K562 (cell line): ENCODE results near the gene CTDSP1. TPM values are rescaled to one million over a fixed set of nuclear protein-coding genes. Genes with fewer than 3 reads are reported as not detected.

ENCODE experiments used
- ARNT ChIP-seq, 2 experiments: fragments of 450-650 bp; IDR thresholded peaks; 2 replicates each; pipeline ENCODE4 v1.6.1; 2016; ENCODE audit warnings: mild to moderate bottlenecking in 1 of 2
- ATF7 ChIP-seq: fragments of 450-650 bp; IDR thresholded peaks from 2 replicates; pipeline ENCODE4 v1.7.1; 2014; ENCODE audit warnings: mild to moderate bottlenecking, moderate library complexity
- BCL6 ChIP-seq: fragments of 250-450 bp; sonication (Bioruptor Pico); IDR thresholded peaks from 2 replicates; pipeline ENCODE4 v1.4.0; 2020
- CREBBP ChIP-seq: IDR thresholded peaks from one replicate; pipeline ENCODE4 v1.6.1; 2012; ENCODE audit warnings: low read depth, mild to moderate bottlenecking, control low read depth, inconsistent platforms, low read length
- ETV5 ChIP-seq: sonication (generic); formaldehyde crosslinking; IDR thresholded peaks from 2 replicates; pipeline ENCODE4 v1.4.0; 2020; ENCODE audit warnings: low read depth, mild to moderate bottlenecking, missing genetic modification reagents
- FOXA1 ChIP-seq: fragments of 450-650 bp; IDR thresholded peaks from 2 replicates; pipeline ENCODE4 v1.6.1; 2016; ENCODE audit warnings: mild to moderate bottlenecking, borderline replicate concordance
- NR2C1 ChIP-seq, 2 experiments: fragments of 450-650 bp; IDR thresholded peaks; 2 replicates each; pipeline ENCODE4 v1.6.1; 2017; ENCODE audit warnings: mild to moderate bottlenecking in 2 of 2, antibody characterized with exemption in 1 of 2, inconsistent platforms in 1 of 2, missing compliant biosample characterization in 1 of 2, missing genetic modification characterization in 1 of 2
- YBX1 ChIP-seq: fragments of 450-650 bp; IDR thresholded peaks from 2 replicates; pipeline ENCODE4 v1.7.1; 2016; ENCODE audit warnings: mild to moderate bottlenecking
- ZBTB1 ChIP-seq: sonication (generic); formaldehyde crosslinking; IDR thresholded peaks from 2 replicates; pipeline ENCODE4 v1.8.1; 2023; ENCODE audit warnings: missing genetic modification reagents, low read depth, mild to moderate bottlenecking, borderline replicate concordance
- ZEB2 ChIP-seq: fragments of 450-650 bp; IDR thresholded peaks from 2 replicates; pipeline ENCODE4 v1.6.1; 2016
- polyA plus RNA-seq, 8 experiments: library from polyadenylated mRNA; depleted of rRNA in 4 of 8; stranded (reverse) in 5 of 8; unstranded in 3 of 8; fragments of >200 nt; fragmentation: Nextera tagmentation in 2 of 8; fragmentation: Illumina TruSeq in 1 of 8; extraction: Ambion mirVana in 2 of 8; extraction: Trizol in 1 of 8; gene quantifications; 2 replicates each; pipeline versions ENCODE4 v1.2.1 to v1.2.3, GENCODE V29; 2011 to 2014; ENCODE audit warnings: inconsistent platforms in 1 of 8, missing spikeins in 1 of 8
- total RNA-seq, 7 experiments: library from RNA; depleted of rRNA in 6 of 7; stranded (reverse); fragments of >200 nt in 6 of 7; fragmentation: Illumina TruSeq in 2 of 7; extraction: Trizol in 2 of 7; gene quantifications; 2 replicates each; pipeline versions ENCODE4 v1.2.1 to v1.2.3, GENCODE V29; 2011 to 2021; ENCODE audit warnings: low replicate concordance in 1 of 7
- TF ChIP-seq, protein P1 (sequence below), 2 experiments: fragments of 450-650 bp; formaldehyde crosslinking in 1 of 2; IDR thresholded peaks; 2 replicates each; pipeline versions ENCODE4 v1.4.0 to v1.6.1; 2014 to 2020; ENCODE audit warnings: mild to moderate bottlenecking in 2 of 2, borderline replicate concordance in 1 of 2, low read depth in 1 of 2
- TF ChIP-seq, protein P2 (sequence below): sonication (generic); formaldehyde crosslinking; IDR thresholded peaks from 2 replicates; pipeline ENCODE4 v1.8.1; 2023; ENCODE audit warnings: mild to moderate bottlenecking, missing genetic modification reagents
- TF ChIP-seq, protein P3 (sequence below): sonication (generic); formaldehyde crosslinking; IDR thresholded peaks from 2 replicates; pipeline ENCODE4 v1.8.0; 2022; ENCODE audit warnings: missing genetic modification reagents, mild to moderate bottlenecking, moderate library complexity, borderline replicate concordance
- TF ChIP-seq, protein P4 (sequence below): fragments of 450-650 bp; formaldehyde crosslinking; conservative IDR thresholded peaks from 2 replicates; pipeline ENCODE4 v1.4.0; 2022; ENCODE audit warnings: mild to moderate bottlenecking, missing genetic modification characterization

CTDSP1 gene
- total and polyA plus RNA-seq, 9 of the 15 experiments (the other 6 are each of a cell fraction or from before 2014, with no cell fraction given): 2.4 to 74.8 (median 45.8) TPM

DNA sequence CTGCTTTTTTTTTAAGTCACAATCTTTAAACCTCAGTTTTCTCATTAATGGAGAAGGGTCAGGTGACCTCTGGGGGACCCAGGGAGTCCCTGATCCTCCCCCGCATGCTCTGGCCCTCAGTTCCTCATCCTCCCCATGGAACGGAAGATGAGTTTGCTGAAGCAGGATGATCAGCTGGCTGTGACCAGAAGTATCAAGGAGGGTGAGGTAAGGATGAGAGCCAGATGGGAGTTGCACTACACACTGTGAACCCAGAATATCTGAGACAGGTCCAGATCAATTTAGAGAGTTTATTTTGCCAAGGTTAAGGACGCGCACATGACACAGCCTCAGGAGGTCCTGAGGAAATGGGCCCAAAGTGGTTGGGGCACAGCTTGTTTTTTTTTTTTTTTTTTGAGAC is 39.2 kb upstream of the CTDSP1 start (continued):
- TF ChIP-seq, protein P1, sequence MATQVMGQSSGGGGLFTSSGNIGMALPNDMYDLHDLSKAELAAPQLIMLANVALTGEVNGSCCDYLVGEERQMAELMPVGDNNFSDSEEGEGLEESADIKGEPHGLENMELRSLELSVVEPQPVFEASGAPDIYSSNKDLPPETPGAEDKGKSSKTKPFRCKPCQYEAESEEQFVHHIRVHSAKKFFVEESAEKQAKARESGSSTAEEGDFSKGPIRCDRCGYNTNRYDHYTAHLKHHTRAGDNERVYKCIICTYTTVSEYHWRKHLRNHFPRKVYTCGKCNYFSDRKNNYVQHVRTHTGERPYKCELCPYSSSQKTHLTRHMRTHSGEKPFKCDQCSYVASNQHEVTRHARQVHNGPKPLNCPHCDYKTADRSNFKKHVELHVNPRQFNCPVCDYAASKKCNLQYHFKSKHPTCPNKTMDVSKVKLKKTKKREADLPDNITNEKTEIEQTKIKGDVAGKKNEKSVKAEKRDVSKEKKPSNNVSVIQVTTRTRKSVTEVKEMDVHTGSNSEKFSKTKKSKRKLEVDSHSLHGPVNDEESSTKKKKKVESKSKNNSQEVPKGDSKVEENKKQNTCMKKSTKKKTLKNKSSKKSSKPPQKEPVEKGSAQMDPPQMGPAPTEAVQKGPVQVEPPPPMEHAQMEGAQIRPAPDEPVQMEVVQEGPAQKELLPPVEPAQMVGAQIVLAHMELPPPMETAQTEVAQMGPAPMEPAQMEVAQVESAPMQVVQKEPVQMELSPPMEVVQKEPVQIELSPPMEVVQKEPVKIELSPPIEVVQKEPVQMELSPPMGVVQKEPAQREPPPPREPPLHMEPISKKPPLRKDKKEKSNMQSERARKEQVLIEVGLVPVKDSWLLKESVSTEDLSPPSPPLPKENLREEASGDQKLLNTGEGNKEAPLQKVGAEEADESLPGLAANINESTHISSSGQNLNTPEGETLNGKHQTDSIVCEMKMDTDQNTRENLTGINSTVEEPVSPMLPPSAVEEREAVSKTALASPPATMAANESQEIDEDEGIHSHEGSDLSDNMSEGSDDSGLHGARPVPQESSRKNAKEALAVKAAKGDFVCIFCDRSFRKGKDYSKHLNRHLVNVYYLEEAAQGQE (IDR thresholded peaks at IDR 0.05; ENCODE audit: borderline replicate concordance): peak; percentile 51
- TF ChIP-seq, protein P1 (CRISPR knock-in tag; IDR thresholded peaks at IDR 0.05; ENCODE audit: low read depth): no peak
- TF ChIP-seq NR2C1 (IDR thresholded peaks at IDR 0.05) (no peak), NR2C1 (tag; IDR thresholded peaks at IDR 0.05) (no peak), ARNT (IDR thresholded peaks at IDR 0.05) (no peak), YBX1 (no peak), FOXA1 (no peak), ZBTB1 (CRISPR knock-in tag) (no peak), CREBBP (no peak), ETV5 (no peak), ZEB2 (no peak), ATF7 (0 out of 2 replicates have a peak, but pooled peaks have one; percentile 15), BCL6 (CRISPR knock-in tag) (no peak)
- TF ChIP-seq, protein P2, sequence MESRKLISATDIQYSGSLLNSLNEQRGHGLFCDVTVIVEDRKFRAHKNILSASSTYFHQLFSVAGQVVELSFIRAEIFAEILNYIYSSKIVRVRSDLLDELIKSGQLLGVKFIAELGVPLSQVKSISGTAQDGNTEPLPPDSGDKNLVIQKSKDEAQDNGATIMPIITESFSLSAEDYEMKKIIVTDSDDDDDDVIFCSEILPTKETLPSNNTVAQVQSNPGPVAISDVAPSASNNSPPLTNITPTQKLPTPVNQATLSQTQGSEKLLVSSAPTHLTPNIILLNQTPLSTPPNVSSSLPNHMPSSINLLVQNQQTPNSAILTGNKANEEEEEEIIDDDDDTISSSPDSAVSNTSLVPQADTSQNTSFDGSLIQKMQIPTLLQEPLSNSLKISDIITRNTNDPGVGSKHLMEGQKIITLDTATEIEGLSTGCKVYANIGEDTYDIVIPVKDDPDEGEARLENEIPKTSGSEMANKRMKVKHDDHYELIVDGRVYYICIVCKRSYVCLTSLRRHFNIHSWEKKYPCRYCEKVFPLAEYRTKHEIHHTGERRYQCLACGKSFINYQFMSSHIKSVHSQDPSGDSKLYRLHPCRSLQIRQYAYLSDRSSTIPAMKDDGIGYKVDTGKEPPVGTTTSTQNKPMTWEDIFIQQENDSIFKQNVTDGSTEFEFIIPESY (CRISPR knock-in tag): no peak
- TF ChIP-seq, protein P3, sequence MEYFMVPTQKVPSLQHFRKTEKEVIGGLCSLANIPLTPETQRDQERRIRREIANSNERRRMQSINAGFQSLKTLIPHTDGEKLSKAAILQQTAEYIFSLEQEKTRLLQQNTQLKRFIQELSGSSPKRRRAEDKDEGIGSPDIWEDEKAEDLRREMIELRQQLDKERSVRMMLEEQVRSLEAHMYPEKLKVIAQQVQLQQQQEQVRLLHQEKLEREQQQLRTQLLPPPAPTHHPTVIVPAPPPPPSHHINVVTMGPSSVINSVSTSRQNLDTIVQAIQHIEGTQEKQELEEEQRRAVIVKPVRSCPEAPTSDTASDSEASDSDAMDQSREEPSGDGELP (CRISPR knock-in tag): peak; percentile 75
- TF ChIP-seq, protein P4, sequence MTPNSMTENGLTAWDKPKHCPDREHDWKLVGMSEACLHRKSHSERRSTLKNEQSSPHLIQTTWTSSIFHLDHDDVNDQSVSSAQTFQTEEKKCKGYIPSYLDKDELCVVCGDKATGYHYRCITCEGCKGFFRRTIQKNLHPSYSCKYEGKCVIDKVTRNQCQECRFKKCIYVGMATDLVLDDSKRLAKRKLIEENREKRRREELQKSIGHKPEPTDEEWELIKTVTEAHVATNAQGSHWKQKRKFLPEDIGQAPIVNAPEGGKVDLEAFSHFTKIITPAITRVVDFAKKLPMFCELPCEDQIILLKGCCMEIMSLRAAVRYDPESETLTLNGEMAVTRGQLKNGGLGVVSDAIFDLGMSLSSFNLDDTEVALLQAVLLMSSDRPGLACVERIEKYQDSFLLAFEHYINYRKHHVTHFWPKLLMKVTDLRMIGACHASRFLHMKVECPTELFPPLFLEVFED: no peak
- TF ChIP-seq, all 486 proteins: peak for 14
